ENCODE results near the gene PRKCE. TPM values are rescaled to one million over a fixed set of nuclear protein-coding genes. Genes with fewer than 3 reads are reported as not detected.

Gene PRKCE
- total and polyA plus RNA-seq, 2 experiments from 2014 or later: 13.2 to 19.2 TPM

GRCh38 chr2:45755585-45756335, 104.3 kb downstream of the PRKCE start:
- Histone ChIP-seq H3K4me3 (no peak overlapping the region), H3K27ac (no peak overlapping the region), H3K36me3 (no peaks in the 10 kb centered on the region), H3K4me1 (ENCODE audit: low read depth) (peaks cover 12% of the 10 kb centered on the region), H3K27me3 (no peaks in the 10 kb centered on the region), H3K9me3 (ENCODE audit: low read depth) (no peaks in the 10 kb centered on the region)
- peak in 1 of 2 donors; percentile 48 for DNase-seq (ENCODE audit: low read depth in 1 of 2, low spot score in 1 of 2)
- TF ChIP-seq CTCF (IDR thresholded peaks at IDR 0.05; ENCODE audit: low read depth, low read length): no peak

GRCh38 chr2:45758018-45758417, 106.5 kb downstream of the PRKCE start:
- no peak overlapping the region for H3K4me3 ChIP-seq
- TF ChIP-seq CTCF (IDR thresholded peaks at IDR 0.05; ENCODE audit: low read depth, low read length): no peak
- no peak overlapping the region for H3K27ac ChIP-seq
- no peak for DNase-seq (ENCODE audit: low read depth in 1 of 2, low spot score in 1 of 2)
- no peaks in the 10 kb centered on the region for H3K36me3 ChIP-seq
- H3K4me1 ChIP-seq (ENCODE audit: low read depth): peaks cover 12% of the 10 kb centered on the region
- H3K27me3 ChIP-seq: no peaks in the 10 kb centered on the region
- no peaks in the 10 kb centered on the region for H3K9me3 ChIP-seq (ENCODE audit: low read depth)

DNA sequence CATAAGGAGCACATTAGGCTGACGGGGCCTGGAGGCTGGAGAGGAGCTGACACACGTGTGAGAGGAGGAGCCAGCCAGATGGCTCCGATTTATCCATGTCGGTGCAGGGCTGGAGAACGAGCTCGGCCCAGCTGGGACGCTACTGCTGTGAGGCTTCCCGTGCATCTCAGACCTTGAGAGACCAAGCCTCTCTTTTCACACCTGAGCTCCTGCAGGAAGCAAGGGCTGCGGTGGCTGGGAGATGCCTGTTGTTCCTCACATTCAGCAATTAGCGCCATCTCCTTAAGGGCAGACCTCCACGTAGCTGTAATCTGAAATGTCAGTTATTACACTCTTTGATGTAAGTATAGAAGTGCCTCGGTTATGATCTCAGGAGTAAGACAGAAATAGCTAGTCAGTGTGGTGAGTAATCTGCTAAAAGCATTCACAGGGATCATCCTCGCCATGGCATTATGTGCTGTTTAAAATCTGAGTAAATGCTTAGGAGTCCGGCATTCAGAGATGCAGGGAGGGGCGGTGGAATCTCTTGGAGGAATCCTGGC, 107.9 kb downstream of the PRKCE start:
- H3K36me3 ChIP-seq: no peaks in the 10 kb centered on the region
- peak; percentile 21 to 50 for DNase-seq (ENCODE audit: low read depth in 1 of 2, low spot score in 1 of 2)
- H3K27ac ChIP-seq: peak overlapping the region; percentile 7
- no peak overlapping the region for H3K4me3 ChIP-seq
- H3K4me1 ChIP-seq (ENCODE audit: low read depth): peaks cover 12% of the 10 kb centered on the region
- no peaks in the 10 kb centered on the region for H3K9me3 ChIP-seq (ENCODE audit: low read depth)
- no peaks in the 10 kb centered on the region for H3K27me3 ChIP-seq
- TF ChIP-seq CTCF (IDR thresholded peaks at IDR 0.05; ENCODE audit: low read depth, low read length): no peak

DNA sequence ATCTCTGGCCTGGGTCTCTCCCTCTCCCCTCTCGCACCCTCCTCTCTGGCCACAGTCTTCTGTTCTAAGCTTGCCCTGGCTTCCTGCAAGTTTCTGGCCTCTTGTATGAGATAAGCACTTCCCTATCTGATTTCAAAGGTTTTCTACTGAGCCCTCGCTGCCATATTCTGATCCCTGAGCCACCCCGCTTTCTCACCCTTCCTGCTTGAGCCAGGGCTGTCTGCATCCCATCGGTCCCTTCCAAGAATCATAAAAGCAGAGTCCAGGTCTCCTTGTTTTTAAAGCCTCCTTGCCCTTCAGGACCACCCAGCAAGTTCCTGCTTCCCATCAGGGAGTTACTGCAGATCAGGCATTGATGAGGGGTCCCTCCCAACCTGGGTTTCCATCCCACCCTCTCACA, 110.2 kb downstream of the PRKCE start:
- Histone ChIP-seq H3K36me3 (no peaks in the 10 kb centered on the region), H3K4me1 (ENCODE audit: low read depth) (peaks cover 23% of the 10 kb centered on the region), H3K9me3 (ENCODE audit: low read depth) (no peaks in the 10 kb centered on the region), H3K27me3 (no peaks in the 10 kb centered on the region), H3K4me3 (no peak overlapping the region), H3K27ac (no peak overlapping the region)
- no peak for DNase-seq (ENCODE audit: low read depth in 1 of 2, low spot score in 1 of 2)
- no peak for TF ChIP-seq CTCF (IDR thresholded peaks at IDR 0.05; ENCODE audit: low read depth, low read length)

DNA sequence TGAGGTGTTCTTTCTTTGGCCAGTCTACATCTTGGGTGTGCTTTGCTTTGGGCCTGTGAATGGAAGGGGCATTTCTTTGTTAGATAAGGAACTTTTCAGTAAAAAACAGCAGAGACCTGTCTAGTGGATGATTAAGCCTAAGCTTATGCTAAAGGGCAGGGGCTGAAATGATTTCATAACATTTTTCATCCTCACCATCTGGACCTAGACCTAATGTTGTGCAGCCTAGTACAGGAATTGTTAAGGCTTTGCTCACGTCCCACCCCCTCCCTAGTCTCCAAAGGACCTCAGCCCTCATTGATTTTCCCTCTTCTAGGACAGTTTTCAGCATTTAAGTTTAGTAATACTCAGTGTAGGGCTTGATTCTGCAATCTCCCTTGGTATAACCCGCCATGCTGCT, 111.8 kb downstream of the PRKCE start:
- no peaks in the 10 kb centered on the region for H3K36me3 ChIP-seq
- TF ChIP-seq CTCF (IDR thresholded peaks at IDR 0.05; ENCODE audit: low read depth, low read length): no peak
- H3K4me3 ChIP-seq: no peak overlapping the region
- H3K27ac ChIP-seq: no peak overlapping the region
- H3K27me3 ChIP-seq: no peaks in the 10 kb centered on the region
- H3K9me3 ChIP-seq (ENCODE audit: low read depth): no peaks in the 10 kb centered on the region
- DNase-seq (ENCODE audit: low read depth in 1 of 2, low spot score in 1 of 2): no peak
- peaks cover 23% of the 10 kb centered on the region for H3K4me1 ChIP-seq (ENCODE audit: low read depth)
